ENCODE data around the gene TTBK2. TPM values are rescaled to one million over a fixed set of nuclear protein-coding genes. Genes with fewer than 3 reads are reported as not detected.

The TTBK2 gene
- polyA plus RNA-seq, 1 donor (not counting 4 experiments of a cell fraction or from before 2014, with no cell fraction given) = 7.3 TPM

GRCh38 chr15:42719043-42719442 lies 201.5 kb downstream of the TTBK2 start:
- H3K4me1 ChIP-seq (ENCODE audit: control insufficient read depth, extremely low read depth, insufficient read depth, low read length) = peaks cover 5% of the 10 kb centered on the region
- H4K20me1 ChIP-seq (ENCODE audit: control insufficient read depth, extremely low read depth, insufficient read depth, low read length) = no peaks in the 10 kb centered on the region
- no peak overlapping the region for H3K9ac ChIP-seq (ENCODE audit: control insufficient read depth, extremely low read depth, insufficient read depth, low read length)
- TF ChIP-seq CTCF (optimal IDR thresholded peaks at IDR 0.05 in 1 of 3, IDR thresholded peaks at IDR 0.05 in 1 of 3, conservative IDR thresholded peaks at IDR 0.05 in 1 of 3; ENCODE audit: extremely low read depth in 1 of 3, insufficient read depth in 2 of 3, low read length in 3 of 3) = no peak
- TF ChIP-seq EZH2 (IDR thresholded peaks at IDR 0.05; ENCODE audit: low read length) = no peak
- no peak overlapping the region for H3K27ac ChIP-seq (ENCODE audit: control insufficient read depth, insufficient read depth, low read length)
- DNase-seq (ENCODE audit: low read depth, low spot score) = no peak
- H3K27me3 ChIP-seq (ENCODE audit: control insufficient read depth, extremely low read depth, insufficient read depth, low read length) = no peaks in the 10 kb centered on the region
- H3K4me2 ChIP-seq (ENCODE audit: control insufficient read depth, extremely low read depth, insufficient read depth, low read depth, low read length) = no peak overlapping the region
- no peak overlapping the region for H2AFZ ChIP-seq (ENCODE audit: control insufficient read depth, low read length)
- no peaks in the 10 kb centered on the region for H3K9me1 ChIP-seq (ENCODE audit: control insufficient read depth, extremely low read depth, insufficient read depth, low read length)
- H3K36me3 ChIP-seq (ENCODE audit: control insufficient read depth in 2 of 2, extremely low read depth in 1 of 2, insufficient read depth in 2 of 2, low read length in 2 of 2) = peaks cover 3 to 7% of the 10 kb centered on the region in 2 experiments
- no peak overlapping the region for H3K4me3 ChIP-seq (ENCODE audit: control insufficient read depth in 2 of 3, extremely low read depth in 1 of 3, insufficient read depth in 2 of 3, low read depth in 1 of 3, low read length in 3 of 3)
- no peaks in the 10 kb centered on the region for H3K9me3 ChIP-seq (ENCODE audit: control insufficient read depth, low read depth, low read length)
- no peaks in the 10 kb centered on the region for H3K79me2 ChIP-seq (ENCODE audit: control insufficient read depth, insufficient read depth, low read length)
- dilution Hi-C loops (cut with MboI; ENCODE audit: extremely low pct_ligation_motif_present, low sequenced_read_pairs) = no loop called here
- no peak for FAIRE-seq

GRCh38 chr15:42716626-42717025 lies 204.0 kb downstream of the TTBK2 start:
- dilution Hi-C loops (cut with MboI; ENCODE audit: extremely low pct_ligation_motif_present, low sequenced_read_pairs) = no loop called here
- H3K27me3 ChIP-seq (ENCODE audit: control insufficient read depth, extremely low read depth, insufficient read depth, low read length) = no peaks in the 10 kb centered on the region

More at GRCh38 chr15:42716626-42717025, 204.0 kb downstream of the TTBK2 start:
- Histone ChIP-seq H3K9ac (ENCODE audit: control insufficient read depth, extremely low read depth, insufficient read depth, low read length) (no peak overlapping the region), H3K4me1 (ENCODE audit: control insufficient read depth, extremely low read depth, insufficient read depth, low read length) (peaks cover 2% of the 10 kb centered on the region), H3K27ac (ENCODE audit: control insufficient read depth, insufficient read depth, low read length) (no peak overlapping the region), H3K4me3 (ENCODE audit: control insufficient read depth in 2 of 3, extremely low read depth in 1 of 3, insufficient read depth in 2 of 3, low read depth in 1 of 3, low read length in 3 of 3) (no peak overlapping the region), H4K20me1 (ENCODE audit: control insufficient read depth, extremely low read depth, insufficient read depth, low read length) (no peaks in the 10 kb centered on the region), H3K4me2 (ENCODE audit: control insufficient read depth, extremely low read depth, insufficient read depth, low read depth, low read length) (no peak overlapping the region), H3K9me3 (ENCODE audit: control insufficient read depth, low read depth, low read length) (no peaks in the 10 kb centered on the region), H3K36me3 (ENCODE audit: control insufficient read depth in 2 of 2, extremely low read depth in 1 of 2, insufficient read depth in 2 of 2, low read length in 2 of 2) (peaks cover 0 to 1% of the 10 kb centered on the region in 2 experiments), H2AFZ (ENCODE audit: control insufficient read depth, low read length) (no peak overlapping the region), H3K9me1 (ENCODE audit: control insufficient read depth, extremely low read depth, insufficient read depth, low read length) (no peaks in the 10 kb centered on the region), H3K79me2 (ENCODE audit: control insufficient read depth, insufficient read depth, low read length) (no peaks in the 10 kb centered on the region)
- no peak for FAIRE-seq
- DNase-seq (ENCODE audit: low read depth, low spot score) = no peak
- no peak for TF ChIP-seq EZH2 (IDR thresholded peaks at IDR 0.05; ENCODE audit: low read length)
- no peak for TF ChIP-seq CTCF (optimal IDR thresholded peaks at IDR 0.05 in 1 of 3, IDR thresholded peaks at IDR 0.05 in 1 of 3, conservative IDR thresholded peaks at IDR 0.05 in 1 of 3; ENCODE audit: extremely low read depth in 1 of 3, insufficient read depth in 2 of 3, low read length in 3 of 3)

Data from keratinocyte (primary cell).